GM23248 (cell line): ENCODE measurements around the gene RPL41.

ENCODE experiments used
- EZH2 ChIP-seq: fragments of 200-600 bp; sonication (generic); IDR thresholded peaks from 2 replicates; pipeline ENCODE4 v1.6.1; 2018; ENCODE audit warnings: antibody characterized with exemption, mild to moderate bottlenecking; ENCODE audit not compliant: insufficient read depth, poor library complexity, severe bottlenecking
- EZH2phosphoT487 ChIP-seq: fragments of 200-600 bp; sonication (generic); IDR thresholded peaks from 2 replicates; pipeline ENCODE4 v1.6.1; 2018; ENCODE audit warnings: antibody characterized with exemption, moderate library complexity, mild to moderate bottlenecking, low read depth; ENCODE audit not compliant: insufficient read depth

DNA sequence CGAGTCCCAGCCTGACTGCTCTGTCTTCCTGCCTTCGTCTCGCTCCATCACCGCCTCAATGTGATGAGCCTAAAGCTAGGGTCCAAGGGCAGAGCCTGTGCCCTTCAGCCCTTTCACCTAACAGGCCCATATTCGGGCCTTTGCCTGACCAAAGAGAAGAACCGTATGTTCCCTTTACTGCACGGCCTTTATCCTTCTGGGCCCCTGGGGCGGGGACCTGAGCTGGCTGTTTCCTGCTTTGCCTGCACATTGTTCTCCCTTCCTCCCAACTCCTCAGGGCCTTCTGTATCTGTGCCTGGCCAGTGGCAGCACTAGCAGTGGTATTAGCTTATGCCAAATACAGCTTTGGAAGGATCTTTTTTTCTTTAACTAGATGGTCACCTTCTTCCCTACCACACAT is 27.4 kb downstream of the RPL41 start:
- TF ChIP-seq EZH2: no peak
- no peak for TF ChIP-seq EZH2phosphoT487
